ENCODE measurements around the gene MGME1. TPM values are rescaled to one million over a fixed set of nuclear protein-coding genes. Genes with fewer than 3 reads are reported as not detected.

The MGME1 gene
- total RNA-seq, 2 experiments from 2014 or later: 46.6 to 50.7 TPM

GRCh38 chr20:17946572-17947473, 22.0 kb upstream of the MGME1 start:
- Mint-ChIP-seq H3K9me3 (ENCODE audit: low read depth) (no peaks in the 10 kb centered on the region), H3K4me3 (no peak overlapping the region), H3K27me3 (no peaks in the 10 kb centered on the region), H3K36me3 (peaks cover 88% of the 10 kb centered on the region), H3K27ac (peak overlapping the region; percentile 50), H3K4me1 (peaks cover 20% of the 10 kb centered on the region)
- CTCF ChIA-PET: interaction anchor here (2.0 kb wide), 1 partner anchor 12 kb away, joined by 6 read pairs; no protein-coding TSS in a partner anchor
- DNase-seq (no peak), ATAC-seq (no peak)

- CTCF ChIA-PET: interaction anchor here (1.4 kb wide), 1 partner anchor 8 kb away, joined by 5 read pairs; no protein-coding TSS in a partner anchor
- H3K4me1 Mint-ChIP-seq: peaks cover 22% of the 10 kb centered on the region
- peak overlapping the region; percentile 32 for H3K27ac Mint-ChIP-seq
- ATAC-seq: no peak
- H3K27me3 Mint-ChIP-seq: no peaks in the 10 kb centered on the region
- no peak overlapping the region for H3K4me3 Mint-ChIP-seq
- H3K9me3 Mint-ChIP-seq (ENCODE audit: low read depth): no peaks in the 10 kb centered on the region
- H3K36me3 Mint-ChIP-seq: peaks cover 89% of the 10 kb centered on the region
- DNase-seq: no peak
These were observed 21.4 kb upstream of the MGME1 start for GRCh38 chr20:17947474-17947815.

- peaks cover 90% of the 10 kb centered on the region for H3K36me3 Mint-ChIP-seq
- CTCF ChIA-PET: interaction anchor here (1.4 to 1.7 kb wide), 3 partner anchors 8 to 10 kb away, joined by 4 to 7 read pairs (median 5); no protein-coding TSS in a partner anchor
These were observed 20.4 kb upstream of the MGME1 start for GRCh38 chr20:17948442-17948841.

GRCh38 chr20:17949899-17950298, 18.9 kb upstream of the MGME1 start:
- Mint-ChIP-seq H3K36me3 (peaks cover 95% of the 10 kb centered on the region), H3K27me3 (no peaks in the 10 kb centered on the region), H3K27ac (no peak overlapping the region), H3K4me1 (peaks cover 30% of the 10 kb centered on the region), H3K9me3 (ENCODE audit: low read depth) (no peaks in the 10 kb centered on the region), H3K4me3 (no peak overlapping the region)
- DNase-seq (no peak), ATAC-seq (no peak)
- CTCF ChIA-PET: interaction anchor here (1.4 to 1.7 kb wide), 3 partner anchors 9 to 11 kb away, joined by 4 to 7 read pairs (median 7); no protein-coding TSS in a partner anchor

More at GRCh38 chr20:17948442-17948841, 20.4 kb upstream of the MGME1 start:
- Mint-ChIP-seq H3K27me3 (no peaks in the 10 kb centered on the region), H3K9me3 (ENCODE audit: low read depth) (no peaks in the 10 kb centered on the region), H3K4me1 (peaks cover 24% of the 10 kb centered on the region), H3K27ac (no peak overlapping the region), H3K4me3 (no peak overlapping the region)
- DNase-seq (no peak), ATAC-seq (no peak)

GRCh38 chr20:17950670-17951069, 18.1 kb upstream of the MGME1 start:
- Mint-ChIP-seq H3K27ac (no peak overlapping the region), H3K4me1 (peaks cover 36% of the 10 kb centered on the region), H3K36me3 (peaks cover 95% of the 10 kb centered on the region), H3K4me3 (no peak overlapping the region), H3K9me3 (ENCODE audit: low read depth) (no peaks in the 10 kb centered on the region), H3K27me3 (no peaks in the 10 kb centered on the region)
- CTCF ChIA-PET: no interaction called here
- ATAC-seq (no peak), DNase-seq (no peak)

GRCh38 chr20:17951323-17951722, 17.5 kb upstream of the MGME1 start:
- H3K9me3 Mint-ChIP-seq (ENCODE audit: low read depth): no peaks in the 10 kb centered on the region
- CTCF ChIA-PET: interaction anchor here (1.4 kb wide), 1 partner anchor 46 kb away, joined by 4 read pairs; no protein-coding TSS in a partner anchor
- no peak for ATAC-seq

GRCh38 chr20:17952692-17953684, 15.8 kb upstream of the MGME1 start:
- H3K27me3 Mint-ChIP-seq: no peaks in the 10 kb centered on the region
- no peaks in the 10 kb centered on the region for H3K9me3 Mint-ChIP-seq (ENCODE audit: low read depth)
- CTCF ChIA-PET: interaction anchor here (0.7 to 1.7 kb wide), 4 partner anchors 13 to 44 kb away, joined by 3 to 4 read pairs (median 4); no protein-coding TSS in a partner anchor
- no peak for DNase-seq
- peak overlapping the region; percentile 64 for H3K27ac Mint-ChIP-seq
- peaks cover 51% of the 10 kb centered on the region for H3K4me1 Mint-ChIP-seq
- ATAC-seq: no peak
- no peak overlapping the region for H3K4me3 Mint-ChIP-seq
- peaks cover 90% of the 10 kb centered on the region for H3K36me3 Mint-ChIP-seq

More at GRCh38 chr20:17951323-17951722, 17.5 kb upstream of the MGME1 start:
- H3K4me3 Mint-ChIP-seq: no peak overlapping the region
- no peak overlapping the region for H3K27ac Mint-ChIP-seq
- H3K27me3 Mint-ChIP-seq: no peaks in the 10 kb centered on the region
- peaks cover 42% of the 10 kb centered on the region for H3K4me1 Mint-ChIP-seq
- no peak for DNase-seq
- H3K36me3 Mint-ChIP-seq: peaks cover 95% of the 10 kb centered on the region

GRCh38 chr20:17953935-17954334, 14.9 kb upstream of the MGME1 start:
- Mint-ChIP-seq H3K4me3 (no peak overlapping the region), H3K27ac (peak overlapping the region; percentile 55), H3K4me1 (peaks cover 59% of the 10 kb centered on the region), H3K36me3 (peaks cover 85% of the 10 kb centered on the region), H3K27me3 (no peaks in the 10 kb centered on the region), H3K9me3 (ENCODE audit: low read depth) (no peaks in the 10 kb centered on the region)
- ATAC-seq (no peak), DNase-seq (no peak)
- CTCF ChIA-PET: interaction anchor here (0.7 to 5.7 kb wide), 3 partner anchors 14 to 43 kb away, joined by 3 to 53 read pairs (median 11); partner anchors contain the start of genes MGME1 and SNX5

GRCh38 chr20:17955302-17955701, 13.5 kb upstream of the MGME1 start:
- peaks cover 70% of the 10 kb centered on the region for H3K4me1 Mint-ChIP-seq
- H3K4me3 Mint-ChIP-seq: no peak overlapping the region
- ATAC-seq (peak; percentile 15), DNase-seq (no peak)
- H3K27me3 Mint-ChIP-seq: no peaks in the 10 kb centered on the region
- peaks cover 79% of the 10 kb centered on the region for H3K36me3 Mint-ChIP-seq
- CTCF ChIA-PET: interaction anchor here (1.0 to 5.7 kb wide), 3 partner anchors 13 to 273 kb away, joined by 3 to 53 read pairs (median 11); partner anchors contain the start of genes MGME1, RRBP1 and SNX5
- peak overlapping the region; percentile 68 for H3K27ac Mint-ChIP-seq
- no peaks in the 10 kb centered on the region for H3K9me3 Mint-ChIP-seq (ENCODE audit: low read depth)

GRCh38 chr20:17956099-17956685, 12.6 kb upstream of the MGME1 start:
- CTCF ChIA-PET: interaction anchor here (1.0 to 5.7 kb wide), 2 partner anchors 12 to 274 kb away, joined by 3 to 53 read pairs; partner anchors contain the start of genes MGME1, RRBP1 and SNX5
- DNase-seq: no peak
- Mint-ChIP-seq H3K27me3 (no peaks in the 10 kb centered on the region), H3K4me1 (peaks cover 79% of the 10 kb centered on the region), H3K9me3 (ENCODE audit: low read depth) (no peaks in the 10 kb centered on the region), H3K36me3 (peaks cover 77% of the 10 kb centered on the region), H3K27ac (peak overlapping the region; percentile 68), H3K4me3 (no peak overlapping the region)
- ATAC-seq: no peak

- Mint-ChIP-seq H3K36me3 (peaks cover 74% of the 10 kb centered on the region), H3K4me3 (no peak overlapping the region), H3K27me3 (no peaks in the 10 kb centered on the region), H3K27ac (peak overlapping the region; percentile 50), H3K4me1 (peaks cover 88% of the 10 kb centered on the region), H3K9me3 (ENCODE audit: low read depth) (no peaks in the 10 kb centered on the region)
- no peak for DNase-seq
- no peak for ATAC-seq
- CTCF ChIA-PET: interaction anchor here (1.4 to 5.7 kb wide), 6 partner anchors 9 to 452 kb away, joined by 6 to 53 read pairs (median 9); partner anchors contain the start of genes MGME1 and SNX5
These were observed 11.1 kb upstream of the MGME1 start for GRCh38 chr20:17957505-17958363.
